ENCODE data around the gene DCTD.

The DCTD gene

DNA sequence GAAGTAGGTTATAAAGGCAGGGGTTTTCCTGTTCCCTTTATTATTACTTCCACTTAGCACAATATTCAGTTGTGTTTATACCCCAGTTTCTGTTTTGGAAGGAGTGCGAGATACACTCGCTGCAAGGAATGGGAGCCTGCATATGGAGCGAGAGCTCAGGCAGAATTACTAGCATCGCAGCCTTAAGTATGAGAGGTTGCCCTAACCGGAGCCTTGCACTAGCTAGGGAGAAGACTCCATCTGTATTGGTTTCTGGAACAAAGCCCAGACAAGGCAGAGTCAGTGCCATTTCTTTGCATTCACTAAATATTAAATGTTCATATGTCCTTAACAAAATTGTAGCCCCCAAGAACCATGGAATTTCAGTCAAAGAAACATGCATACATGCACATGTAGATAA, 6.2 kb upstream of the DCTD start:
- in situ Hi-C loops (cut with HindIII; ENCODE audit: low sequenced_read_pairs): no loop called here
- DNase-seq (ENCODE audit: low read depth, low spot score): no peak
- TF ChIP-seq, protein P1, sequence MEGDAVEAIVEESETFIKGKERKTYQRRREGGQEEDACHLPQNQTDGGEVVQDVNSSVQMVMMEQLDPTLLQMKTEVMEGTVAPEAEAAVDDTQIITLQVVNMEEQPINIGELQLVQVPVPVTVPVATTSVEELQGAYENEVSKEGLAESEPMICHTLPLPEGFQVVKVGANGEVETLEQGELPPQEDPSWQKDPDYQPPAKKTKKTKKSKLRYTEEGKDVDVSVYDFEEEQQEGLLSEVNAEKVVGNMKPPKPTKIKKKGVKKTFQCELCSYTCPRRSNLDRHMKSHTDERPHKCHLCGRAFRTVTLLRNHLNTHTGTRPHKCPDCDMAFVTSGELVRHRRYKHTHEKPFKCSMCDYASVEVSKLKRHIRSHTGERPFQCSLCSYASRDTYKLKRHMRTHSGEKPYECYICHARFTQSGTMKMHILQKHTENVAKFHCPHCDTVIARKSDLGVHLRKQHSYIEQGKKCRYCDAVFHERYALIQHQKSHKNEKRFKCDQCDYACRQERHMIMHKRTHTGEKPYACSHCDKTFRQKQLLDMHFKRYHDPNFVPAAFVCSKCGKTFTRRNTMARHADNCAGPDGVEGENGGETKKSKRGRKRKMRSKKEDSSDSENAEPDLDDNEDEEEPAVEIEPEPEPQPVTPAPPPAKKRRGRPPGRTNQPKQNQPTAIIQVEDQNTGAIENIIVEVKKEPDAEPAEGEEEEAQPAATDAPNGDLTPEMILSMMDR (IDR thresholded peaks at IDR 0.05; ENCODE audit: low read depth, low read length): no peak
- H3K4me3 ChIP-seq (ENCODE audit: low read depth, low read length): no peak overlapping the region

DNA sequence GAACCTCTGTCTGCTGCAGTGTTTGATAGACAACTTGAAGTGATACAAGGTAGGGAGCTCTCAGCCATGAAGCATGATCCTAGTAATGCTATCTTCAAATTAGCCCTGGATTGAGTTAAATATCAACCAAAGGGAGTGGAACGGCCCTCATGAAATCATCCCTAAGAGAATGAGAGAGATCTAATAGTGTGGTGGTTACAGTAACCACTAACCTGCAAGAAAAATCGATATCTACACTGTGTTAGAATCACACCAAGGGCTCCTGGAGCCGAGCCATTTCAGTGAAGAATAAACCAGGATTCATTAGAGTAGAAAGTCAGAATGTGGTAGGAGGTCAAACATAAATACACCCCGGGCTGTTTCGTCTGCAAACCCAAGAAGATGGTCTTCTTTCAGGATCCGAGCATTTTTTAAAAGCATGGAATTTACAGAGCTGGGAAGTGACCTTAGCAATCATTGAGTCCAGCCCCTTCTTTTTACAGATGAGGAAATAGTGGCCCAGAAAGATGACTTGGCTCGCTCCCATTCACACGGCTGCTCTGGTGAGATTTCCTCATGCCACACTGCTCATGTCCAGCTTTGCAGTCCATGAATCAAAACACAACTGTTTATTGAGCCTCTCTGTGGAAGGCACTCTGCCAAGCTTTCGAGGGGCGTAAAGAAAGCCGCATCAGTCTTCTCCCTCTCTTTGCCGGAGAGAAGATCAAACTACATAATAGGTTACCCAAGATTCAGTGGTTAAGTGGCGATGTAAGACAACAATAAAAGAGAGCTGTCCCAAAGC, 5.5 kb upstream of the DCTD start:
- peak; percentile 9 for DNase-seq (ENCODE audit: low read depth, low spot score)
- in situ Hi-C loops (cut with HindIII; ENCODE audit: low sequenced_read_pairs): no loop called here
- no peak overlapping the region for H3K4me3 ChIP-seq (ENCODE audit: low read depth, low read length)

DNA sequence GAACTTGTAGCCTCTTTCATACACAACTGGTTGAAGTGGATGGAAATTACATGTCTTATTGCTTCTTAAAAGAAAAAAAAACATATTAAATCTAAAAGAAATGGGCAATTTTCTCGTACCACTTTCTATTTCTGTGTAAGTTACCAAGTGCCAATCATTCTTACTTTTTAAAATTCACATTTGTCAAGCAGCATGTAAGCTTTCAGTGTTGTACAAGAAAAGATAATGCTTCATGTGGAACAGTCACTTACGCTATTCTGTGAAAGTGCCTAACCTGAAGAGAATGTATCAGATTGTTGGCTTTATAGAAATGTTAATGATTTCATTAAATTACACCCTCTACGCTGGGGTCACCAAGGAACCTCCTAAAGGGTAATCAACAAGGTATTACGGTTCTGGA, 4.4 kb upstream of the DCTD start:
- no peak overlapping the region for H3K4me3 ChIP-seq (ENCODE audit: low read depth, low read length)
- DNase-seq (ENCODE audit: low read depth, low spot score): no peak
- TF ChIP-seq, protein P1 (IDR thresholded peaks at IDR 0.05; ENCODE audit: low read depth, low read length): no peak
- in situ Hi-C loops (cut with HindIII; ENCODE audit: low sequenced_read_pairs): no loop called here

More for the DNA sequence above, 5.5 kb upstream of the DCTD start:
- TF ChIP-seq, protein P1 (IDR thresholded peaks at IDR 0.05; ENCODE audit: low read depth, low read length): no peak

DNA sequence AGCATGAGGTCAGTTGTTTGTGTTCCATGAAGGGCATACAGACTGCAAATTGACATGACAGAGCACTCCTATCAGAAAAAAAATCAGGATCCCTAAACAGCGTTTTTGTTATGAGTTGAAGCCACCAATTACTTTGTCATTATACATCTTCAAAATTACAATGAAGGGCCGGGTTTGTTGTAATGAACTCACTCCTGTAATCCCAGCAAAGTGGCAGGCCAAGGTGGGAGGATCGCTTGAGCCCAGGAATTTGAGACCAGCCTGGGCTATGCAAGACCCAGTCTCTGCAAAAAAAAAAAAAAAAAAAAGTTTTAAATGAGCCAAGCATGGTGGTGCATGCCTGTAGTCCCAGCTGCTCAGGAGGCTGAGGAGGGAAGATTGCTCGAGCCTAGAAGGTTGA, 3.5 kb upstream of the DCTD start:
- no peak overlapping the region for H3K4me3 ChIP-seq (ENCODE audit: low read depth, low read length)
- in situ Hi-C loops (cut with HindIII; ENCODE audit: low sequenced_read_pairs): no loop called here
- DNase-seq (ENCODE audit: low read depth, low spot score): no peak
- TF ChIP-seq, protein P1 (IDR thresholded peaks at IDR 0.05; ENCODE audit: low read depth, low read length): no peak

DNA sequence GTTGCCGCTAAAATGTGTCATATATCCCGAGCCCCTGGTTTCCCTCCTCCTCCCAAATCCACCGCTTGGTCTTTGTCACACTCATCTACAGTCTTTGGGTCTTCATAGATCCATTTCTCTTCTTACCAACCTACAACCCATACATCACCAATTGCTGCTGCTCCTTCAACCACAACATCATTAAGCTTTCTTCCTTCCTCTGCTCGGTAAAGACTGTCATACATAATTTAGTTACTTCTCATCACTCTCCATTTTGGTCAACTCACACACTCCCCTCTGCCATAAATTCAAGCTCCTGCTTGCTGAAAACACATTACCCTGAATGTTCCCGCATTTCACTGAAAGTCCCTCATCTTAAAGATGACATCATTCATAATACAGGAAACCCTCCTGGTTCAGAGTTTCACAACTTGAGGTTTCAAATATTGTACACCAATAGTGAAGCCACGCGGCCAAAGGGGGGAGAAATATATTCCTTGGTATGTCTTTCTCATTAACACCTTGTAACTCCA, 1.7 kb upstream of the DCTD start:
- in situ Hi-C loops (cut with HindIII; ENCODE audit: low sequenced_read_pairs): no loop called here
- H3K4me3 ChIP-seq (ENCODE audit: low read depth, low read length): no peak overlapping the region
- TF ChIP-seq, protein P1 (IDR thresholded peaks at IDR 0.05; ENCODE audit: low read depth, low read length): no peak
- DNase-seq (ENCODE audit: low read depth, low spot score): no peak

DNA sequence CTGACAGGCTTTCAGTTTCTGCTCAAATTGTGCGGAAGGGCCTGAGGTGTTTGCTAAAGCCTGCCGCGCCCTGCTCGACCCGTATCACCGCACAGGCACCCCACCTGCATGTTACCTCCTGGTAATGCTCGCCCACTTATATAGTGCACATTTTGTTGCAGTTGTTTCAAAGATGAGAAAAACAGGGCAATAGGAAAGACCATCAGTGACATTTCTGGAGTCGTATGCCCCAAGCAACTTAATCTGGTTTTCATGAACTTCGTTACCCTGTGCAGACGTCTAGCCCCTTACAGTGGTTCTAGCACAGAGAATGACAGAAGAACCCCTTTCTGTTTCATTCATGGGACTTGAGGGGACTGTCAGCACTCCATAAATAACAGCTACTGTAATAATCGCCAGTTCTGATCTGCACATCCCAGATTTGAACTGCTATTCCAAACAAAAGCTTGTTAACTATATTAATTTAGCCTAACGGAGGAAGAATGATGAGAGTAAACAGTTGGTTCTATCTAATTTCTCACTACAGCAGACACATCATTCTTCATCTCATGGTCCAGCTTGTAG, 940 bp upstream of the DCTD start:
- DNase-seq (ENCODE audit: low read depth, low spot score): no peak
- TF ChIP-seq, protein P1 (IDR thresholded peaks at IDR 0.05; ENCODE audit: low read depth, low read length): no peak
- peak overlapping the region; percentile 61 for H3K4me3 ChIP-seq (ENCODE audit: low read depth, low read length)
- in situ Hi-C loops (cut with HindIII; ENCODE audit: low sequenced_read_pairs): no loop called here

Data from astrocyte of the spinal cord (primary cell).